Measurements from ENCODE around the gene GABARAPL1.

GRCh38 chr12:10211101-10211939 is 1.4 kb upstream of the GABARAPL1 start:
- TF ChIP-seq CTCF (IDR thresholded peaks at IDR 0.05): no peak
- no peak for TF ChIP-seq POLR2AphosphoS5 (IDR thresholded peaks at IDR 0.05; ENCODE audit: low read depth, low read length)

Data from Panc1 (cell line).